ENCODE data around the gene PMAIP1. TPM values are rescaled to one million over a fixed set of nuclear protein-coding genes. Genes with fewer than 3 reads are reported as not detected.

Gene PMAIP1
- total and polyA plus RNA-seq, 2 of the 8 experiments (the other 6 are each of a cell fraction or from before 2014, with no cell fraction given) = 51.7 to 84.1 TPM

GRCh38 chr18:59923539-59924196 lies 23.9 kb downstream of the PMAIP1 start (continued):
- no peak for TF ChIP-seq TCF12 (IDR thresholded peaks at IDR 0.05; ENCODE audit: low read depth, low read length)
- no peak for TF ChIP-seq BRCA1 (IDR thresholded peaks at IDR 0.05; ENCODE audit: low read depth, low read length)
- no peak for TF ChIP-seq ZNF274 (IDR thresholded peaks at IDR 0.05; ENCODE audit: borderline replicate concordance, extremely low read depth, low read length)
